Lung (tissue), 12 donors: ENCODE results near the gene FBXL17. TPM values are rescaled to one million over a fixed set of nuclear protein-coding genes. Genes with fewer than 3 reads are reported as not detected.

Experiments
- ATAC-seq: fragments of 200-7000 bp; cut with Tn5 transposase; one replicate; pipeline ENCODE4 v1.9.1; 2020; ENCODE audit warnings: moderate number of reproducible peaks; ENCODE audit not compliant: insufficient read depth, low FRiP score
- DNase-seq, 3 donors: peaks; one replicate each; pipeline ENCODE4 v3.0.0-alpha.2; 2013 to 2017
- H3K27ac ChIP-seq, 2 donors: one replicate each; pipeline ENCODE4 v1.5.1; 2013; ENCODE audit warnings: mild to moderate bottlenecking in 2 of 2, moderate library complexity in 2 of 2, control low read depth in 1 of 2, inconsistent platforms in 1 of 2, low read depth in 1 of 2, low read length in 1 of 2
- H3K27me3 ChIP-seq, 3 donors: one replicate each; pipeline ENCODE4 v1.5.1; 2013; ENCODE audit warnings: low read length in 2 of 3; ENCODE audit not compliant: control insufficient read depth in 3 of 3, insufficient read depth in 3 of 3
- H3K36me3 ChIP-seq, 4 donors: one replicate each; pipeline ENCODE4 v1.5.1; 2013; ENCODE audit warnings: low read length in 4 of 4, mild to moderate bottlenecking in 1 of 4, moderate library complexity in 1 of 4; ENCODE audit not compliant: control insufficient read depth in 4 of 4, insufficient read depth in 4 of 4
- H3K4me1 ChIP-seq, 5 donors: one replicate each; pipeline ENCODE4 v1.5.1; 2013; ENCODE audit warnings: low read length in 5 of 5, mild to moderate bottlenecking in 2 of 5, moderate library complexity in 1 of 5; ENCODE audit not compliant: control insufficient read depth in 5 of 5, insufficient read depth in 5 of 5
- H3K4me3 ChIP-seq: one replicate; pipeline ENCODE4 v1.5.1; 2013; ENCODE audit warnings: mild to moderate bottlenecking, control low read depth, moderate library complexity
- H3K9ac ChIP-seq, 2 donors: one replicate each; pipeline ENCODE4 v1.5.1; 2013; ENCODE audit warnings: low read length in 2 of 2, control low read depth in 1 of 2; ENCODE audit not compliant: insufficient read depth in 1 of 2
- H3K9me3 ChIP-seq, 4 donors: one replicate each; pipeline ENCODE4 v1.5.1; 2013; ENCODE audit warnings: low read length in 3 of 4, mild to moderate bottlenecking in 1 of 4, moderate library complexity in 1 of 4; ENCODE audit not compliant: control insufficient read depth in 4 of 4, insufficient read depth in 3 of 4
- WGBS, 2 donors: extraction: QIAGEN DNeasy Blood & Tissue Kit; methylation state at CpG; one replicate each; pipeline ENCODE4 v1.1.7; 2013; 5-methylcytosine and 5-hydroxymethylcytosine counted together
- polyA plus RNA-seq, 2 donors: library from polyadenylated mRNA; stranded (reverse); fragments of 200-250 nt; gene quantifications; one replicate each; pipeline ENCODE4 v1.2.1, GENCODE V29; 2013
- total RNA-seq, 2 donors: library from RNA; depleted of rRNA in 1 of 2; stranded (reverse); fragments of >200 nt in 1 of 2; gene quantifications; one replicate each; pipeline ENCODE4 v1.2.1, GENCODE V29; 2014 to 2021
- TF ChIP-seq, protein P1 (sequence below): IDR thresholded peaks from 2 replicates; pipeline ENCODE4 v1.5.1; 2012; ENCODE audit warnings: mild to moderate bottlenecking; ENCODE audit errors: control extremely low read depth, extremely low read depth
- donor health status: control.
- donor health status: control.
- donor health status: Bipolar disorder and iron deficiency.
- donor health status: healthy.
- donor health status: DM: yes; HTN: yes; CAD: no.

The FBXL17 gene
- total and polyA plus RNA-seq, 4 donors = 4.0 to 23.9 (median 13.6) TPM

DNA sequence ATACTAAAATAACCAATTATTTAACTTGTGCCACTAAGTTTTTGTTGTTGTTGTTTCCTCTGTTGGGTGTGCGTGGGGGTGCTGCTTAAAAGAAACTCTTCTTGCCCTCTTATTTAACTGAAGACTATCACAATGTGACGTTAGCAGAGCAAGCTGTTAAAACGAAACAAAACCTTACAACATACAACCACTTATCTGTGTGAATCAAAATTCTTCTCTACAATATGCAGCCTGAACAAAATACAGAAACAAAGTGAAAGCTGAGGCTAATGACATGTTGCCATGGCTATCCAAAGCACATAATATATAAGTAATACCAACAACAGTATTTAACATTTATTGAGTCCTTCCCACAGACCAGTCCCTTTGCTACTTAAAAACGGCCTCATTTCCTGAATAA is 291.0 kb downstream of the FBXL17 start:
- peaks cover 0 to 7% (median 0%) of the 10 kb centered on the region in 5 donors for H3K4me1 ChIP-seq
- H3K27me3 ChIP-seq = no peaks in the 10 kb centered on the region
- no peak overlapping the region for H3K27ac ChIP-seq
- no peak overlapping the region for H3K4me3 ChIP-seq
- 87 to 93% methylated on average over 4 of the region's 4 CpGs for WGBS, 2 donors
- TF ChIP-seq, protein P1, sequence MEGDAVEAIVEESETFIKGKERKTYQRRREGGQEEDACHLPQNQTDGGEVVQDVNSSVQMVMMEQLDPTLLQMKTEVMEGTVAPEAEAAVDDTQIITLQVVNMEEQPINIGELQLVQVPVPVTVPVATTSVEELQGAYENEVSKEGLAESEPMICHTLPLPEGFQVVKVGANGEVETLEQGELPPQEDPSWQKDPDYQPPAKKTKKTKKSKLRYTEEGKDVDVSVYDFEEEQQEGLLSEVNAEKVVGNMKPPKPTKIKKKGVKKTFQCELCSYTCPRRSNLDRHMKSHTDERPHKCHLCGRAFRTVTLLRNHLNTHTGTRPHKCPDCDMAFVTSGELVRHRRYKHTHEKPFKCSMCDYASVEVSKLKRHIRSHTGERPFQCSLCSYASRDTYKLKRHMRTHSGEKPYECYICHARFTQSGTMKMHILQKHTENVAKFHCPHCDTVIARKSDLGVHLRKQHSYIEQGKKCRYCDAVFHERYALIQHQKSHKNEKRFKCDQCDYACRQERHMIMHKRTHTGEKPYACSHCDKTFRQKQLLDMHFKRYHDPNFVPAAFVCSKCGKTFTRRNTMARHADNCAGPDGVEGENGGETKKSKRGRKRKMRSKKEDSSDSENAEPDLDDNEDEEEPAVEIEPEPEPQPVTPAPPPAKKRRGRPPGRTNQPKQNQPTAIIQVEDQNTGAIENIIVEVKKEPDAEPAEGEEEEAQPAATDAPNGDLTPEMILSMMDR = no peak
- H3K9ac ChIP-seq = peak overlapping the region in 1 of 2 donors; percentile 47
- H3K9me3 ChIP-seq = no peaks in the 10 kb centered on the region
- H3K36me3 ChIP-seq = peaks cover 0 to 2% (median 0%) of the 10 kb centered on the region in 4 donors
- ATAC-seq = no peak
- peak in 2 of 3 donors; percentile 64 to 67 for DNase-seq

DNA sequence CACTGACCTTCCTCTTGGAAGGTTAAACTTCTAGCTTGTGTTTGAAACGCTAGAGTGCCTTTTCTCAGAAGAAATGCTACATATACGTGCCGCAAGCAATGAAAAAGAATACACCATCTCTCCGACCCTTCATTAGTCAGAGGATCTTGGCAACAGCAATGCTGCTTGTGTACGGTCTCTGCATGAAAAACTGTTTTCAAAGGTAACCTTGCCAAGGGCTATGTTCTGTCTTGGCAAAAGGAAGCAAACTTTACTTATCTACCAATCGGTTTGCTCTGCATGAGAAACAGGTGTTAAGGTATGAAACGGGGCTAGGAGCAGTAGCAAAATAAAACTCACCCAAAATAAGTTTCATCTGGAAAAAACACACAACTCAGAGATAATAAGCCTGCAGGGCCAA is 297.8 kb downstream of the FBXL17 start:
- Histone ChIP-seq H3K4me3 (no peak overlapping the region), H3K9ac (no peak overlapping the region), H3K36me3 (peaks cover 0 to 2% (median 0%) of the 10 kb centered on the region in 4 donors), H3K27me3 (no peaks in the 10 kb centered on the region), H3K27ac (no peak overlapping the region), H3K4me1 (peaks cover 0 to 7% (median 3%) of the 10 kb centered on the region in 5 donors), H3K9me3 (no peaks in the 10 kb centered on the region)
- 61 to 72% methylated on average over 7 of the region's 7 CpGs for WGBS, 2 donors
- peak in 1 of 3 donors; percentile 55 for DNase-seq
- TF ChIP-seq, protein P1 = no peak
- no peak for ATAC-seq

DNA sequence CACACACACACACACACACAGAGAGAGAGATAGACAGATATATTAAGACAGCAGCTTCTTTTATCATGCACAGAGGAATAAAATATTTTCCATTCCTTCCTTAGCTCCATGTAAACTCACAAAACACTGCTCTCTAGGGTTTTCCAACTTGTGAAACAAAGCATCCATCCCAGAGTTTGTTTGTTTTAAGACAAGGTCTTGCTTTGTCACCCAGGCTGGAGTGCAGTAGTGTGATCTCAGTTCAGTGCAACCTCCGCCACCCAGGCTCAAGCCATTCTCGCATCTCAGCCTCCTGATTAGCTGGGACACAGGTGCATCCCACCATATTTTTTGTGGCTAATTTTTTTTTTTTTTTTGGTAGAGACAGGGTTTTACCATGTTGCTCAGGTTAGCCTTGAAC is 298.7 kb downstream of the FBXL17 start:
- no peak for ATAC-seq
- H3K36me3 ChIP-seq = peaks cover 0 to 2% (median 0%) of the 10 kb centered on the region in 4 donors
- no peak overlapping the region for H3K27ac ChIP-seq
- WGBS, 2 donors = 94 to 97% methylated on average over 2 of the region's 2 CpGs
- no peak for DNase-seq
- H3K9me3 ChIP-seq = no peaks in the 10 kb centered on the region
- TF ChIP-seq, protein P1 = no peak
- H3K9ac ChIP-seq = no peak overlapping the region
- H3K4me3 ChIP-seq = no peak overlapping the region
- H3K4me1 ChIP-seq = peaks cover 0 to 7% (median 3%) of the 10 kb centered on the region in 5 donors
- no peaks in the 10 kb centered on the region for H3K27me3 ChIP-seq

DNA sequence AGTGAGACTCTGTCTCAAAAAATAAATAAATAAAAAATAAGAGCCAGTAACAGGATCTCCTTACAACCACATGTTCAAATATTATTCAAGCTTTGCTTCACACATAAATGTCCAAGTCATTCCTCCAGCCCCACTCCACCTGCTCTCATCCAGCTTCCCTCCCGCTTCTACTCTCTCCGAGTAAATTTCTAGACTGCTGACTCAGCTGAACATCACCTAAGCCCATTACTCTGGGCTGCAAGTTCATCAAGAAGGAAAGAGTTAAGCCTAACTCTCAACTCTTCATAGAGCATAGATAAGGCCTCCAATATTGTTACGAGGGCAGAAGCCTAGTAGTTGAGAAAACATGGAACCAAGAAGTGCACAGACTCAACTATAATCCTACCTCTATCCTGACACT is 300.2 kb downstream of the FBXL17 start:
- Histone ChIP-seq H3K36me3 (no peaks in the 10 kb centered on the region), H3K9me3 (no peaks in the 10 kb centered on the region), H3K9ac (no peak overlapping the region), H3K4me3 (no peak overlapping the region), H3K4me1 (peaks cover 0 to 7% (median 3%) of the 10 kb centered on the region in 5 donors), H3K27me3 (no peaks in the 10 kb centered on the region), H3K27ac (no peak overlapping the region)
- ATAC-seq = no peak
- TF ChIP-seq, protein P1 = no peak
- DNase-seq = no peak
- 97 to 98% methylated on average over 3 of the region's 3 CpGs for WGBS, 2 donors
